Stimulated activated CD4-positive, alpha-beta T cell treated with anti-CD3 and anti-CD28 coated beads, Interleukin-12 subunit alpha, Interleukin-12 subunit beta, amount 100 ng/mL, for 4 hours (primary cell): ENCODE results near the gene FANCM.
A peak's percentile ranks its signal among the peaks of the same experiment; 100 is the strongest.
"Not testable (repeated sequence)": the region's sequence is repeated elsewhere in the genome, so short reads cannot be mapped to it uniquely, and the experiment has no call there.

Experiments used
- DNase-seq: peaks from one replicate; pipeline ENCODE4 v3.0.0-alpha.2; 2020

The FANCM gene

GRCh38 chr14:45135659-45136395 lies at the start of gene FANCM:
FANCM (plus strand) TSS chr14:45135930; CDS start chr14:45136032, 102 bp downstream.
- DNase-seq, result peak; percentile 71

GRCh38 chr14:45089813-45090212 lies 45.9 kb upstream of the FANCM start:
- no peak for DNase-seq

GRCh38 chr14:45091710-45092109 lies 44.0 kb upstream of the FANCM start:
- no peak for DNase-seq

- no peak for DNase-seq
Observed at GRCh38 chr14:45094275-45094674, 41.5 kb upstream of the FANCM start.

GRCh38 chr14:45095143-45095542 lies 40.6 kb upstream of the FANCM start:
- no peak for DNase-seq

GRCh38 chr14:45096218-45096617 lies 39.5 kb upstream of the FANCM start:
- no peak for DNase-seq

GRCh38 chr14:45103806-45104205 lies 31.9 kb upstream of the FANCM start:
- DNase-seq, result no peak

- no peak for DNase-seq
Observed at GRCh38 chr14:45104561-45104960, 31.2 kb upstream of the FANCM start.

- DNase-seq, result no peak
Observed at GRCh38 chr14:45112896-45113781, 22.6 kb upstream of the FANCM start.

GRCh38 chr14:45114327-45114726 lies 21.4 kb upstream of the FANCM start:
- DNase-seq, result no peak

GRCh38 chr14:45118594-45118993 lies 17.1 kb upstream of the FANCM start:
- no peak for DNase-seq

- no peak for DNase-seq
Observed at GRCh38 chr14:45120096-45120495, 15.6 kb upstream of the FANCM start.

- DNase-seq, result no peak
Observed at GRCh38 chr14:45123271-45123670, 12.5 kb upstream of the FANCM start.

GRCh38 chr14:45125754-45126153 lies 10.0 kb upstream of the FANCM start:
- no peak for DNase-seq

GRCh38 chr14:45128963-45129629 lies 6.6 kb upstream of the FANCM start:
- no peak for DNase-seq

GRCh38 chr14:45133683-45134050 lies 2.1 kb upstream of the FANCM start:
- DNase-seq, result no peak

GRCh38 chr14:45134051-45134958 lies 1.4 kb upstream of the FANCM start, which contains the start of gene FKBP3:
FKBP3 (minus strand) TSS chr14:45134481; CDS start chr14:45134456, 25 bp downstream.
- peak; percentile 91 for DNase-seq

GRCh38 chr14:45135156-45135555 lies 574 bp upstream of the FANCM start:
- DNase-seq, result no peak

GRCh38 chr14:45136399-45136798 lies 669 bp downstream of the FANCM start:
- DNase-seq, result no peak

- DNase-seq, result no peak
Observed at GRCh38 chr14:45140661-45141187, 5.0 kb downstream of the FANCM start.

GRCh38 chr14:45142083-45142482 lies 6.4 kb downstream of the FANCM start:
- DNase-seq, result not testable (repeated sequence)

- no peak for DNase-seq
Observed at GRCh38 chr14:45144658-45145057, 8.9 kb downstream of the FANCM start.
